Activated naive CD8-positive, alpha-beta T cell treated with anti-CD3 and anti-CD28 coated beads for 36 hours (primary cell): Measurements from ENCODE around the gene OOSP2. TPM values are rescaled to one million over a fixed set of nuclear protein-coding genes. Genes with fewer than 3 reads are reported as not detected.
"Not testable (repeated sequence)": the region's sequence is repeated elsewhere in the genome, so short reads cannot be mapped to it uniquely, and the experiment has no call there.

Experiments
- DNase-seq: peaks from one replicate; pipeline ENCODE4 v3.0.0; 2021
- H3K27ac Mint-ChIP-seq: one replicate; pipeline ENCODE4 v1.8.0; 2022; ENCODE audit warnings: mild to moderate bottlenecking, moderate library complexity, mixed read lengths
- H3K27me3 Mint-ChIP-seq: one replicate; pipeline ENCODE4 v1.8.0; 2022; ENCODE audit warnings: mild to moderate bottlenecking, mixed read lengths
- H3K36me3 Mint-ChIP-seq: one replicate; pipeline ENCODE4 v1.8.0; 2021; ENCODE audit warnings: mild to moderate bottlenecking, mixed read lengths
- H3K4me1 Mint-ChIP-seq: one replicate; pipeline ENCODE4 v1.8.0; 2021; ENCODE audit warnings: mixed read lengths
- H3K4me3 Mint-ChIP-seq: one replicate; pipeline ENCODE4 v1.8.0; 2022; ENCODE audit warnings: mild to moderate bottlenecking, moderate library complexity, mixed read lengths
- H3K9me3 Mint-ChIP-seq: one replicate; pipeline ENCODE4 v1.8.0; 2022; ENCODE audit warnings: mixed read lengths
- total RNA-seq, 2 experiments: library from RNA; stranded (reverse); gene quantifications; one replicate each; pipeline ENCODE4 v1.2.3, GENCODE V29; 2021

OOSP2 gene, protein sequence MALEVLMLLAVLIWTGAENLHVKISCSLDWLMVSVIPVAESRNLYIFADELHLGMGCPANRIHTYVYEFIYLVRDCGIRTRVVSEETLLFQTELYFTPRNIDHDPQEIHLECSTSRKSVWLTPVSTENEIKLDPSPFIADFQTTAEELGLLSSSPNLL
- total RNA-seq, result not detected

DNA sequence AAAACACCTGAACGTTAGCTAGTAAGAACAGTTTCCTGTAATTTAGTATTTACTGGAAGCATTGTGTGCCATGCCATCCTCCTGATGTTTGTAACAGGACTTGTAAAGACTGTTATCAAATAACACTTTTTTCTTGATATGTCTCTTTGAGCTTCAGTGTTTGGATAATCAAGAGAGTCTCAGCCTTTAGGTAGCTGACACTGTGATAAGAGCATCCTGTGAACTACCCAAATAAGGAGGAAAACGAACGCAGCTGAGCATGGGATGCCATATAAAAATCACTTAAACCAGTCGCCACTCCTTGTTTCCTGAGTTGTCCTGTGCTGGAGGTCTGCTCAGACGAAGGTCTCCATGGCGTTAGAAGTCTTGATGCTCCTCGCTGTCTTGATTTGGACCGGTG, at the start of gene OOSP2:
Gene OOSP2 (plus strand): TSS at position 301 of the 400 bp plus-strand sequence. CDS start 51 bp downstream, at position 352.
- H3K27ac Mint-ChIP-seq, result no peak within 1 kb of the TSS
- no peaks in the 10 kb centered on the region for H3K36me3 Mint-ChIP-seq
- H3K27me3 Mint-ChIP-seq, result peaks cover 5% of the 10 kb centered on the region
- no peak within 1 kb of the TSS for H3K4me3 Mint-ChIP-seq
- no peaks in the 10 kb centered on the region for H3K9me3 Mint-ChIP-seq
- no peak for DNase-seq
- no peaks in the 10 kb centered on the region for H3K4me1 Mint-ChIP-seq

DNA sequence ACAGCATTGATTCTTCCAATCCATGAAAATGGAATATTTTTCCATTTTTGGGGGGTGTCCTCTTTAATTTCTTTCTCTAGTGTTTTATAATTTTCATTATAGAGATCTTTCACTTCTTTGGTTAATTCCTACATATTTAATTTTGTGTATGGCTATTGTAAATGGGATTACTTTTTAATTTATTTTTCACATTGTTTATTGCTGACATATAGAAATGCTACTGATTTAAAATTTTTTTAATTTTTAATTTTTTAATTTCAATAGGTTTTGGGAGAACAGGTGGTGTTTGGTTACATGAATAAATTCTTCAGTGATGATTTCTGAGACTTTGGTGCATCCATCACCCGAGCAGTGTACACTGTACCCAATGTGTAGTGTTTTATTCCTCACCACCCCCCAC, 49.8 kb upstream of the OOSP2 start:
- Mint-ChIP-seq H3K36me3 (no peaks in the 10 kb centered on the region), H3K27me3 (peaks cover 23% of the 10 kb centered on the region), H3K4me3 (no peak overlapping the region)

DNA sequence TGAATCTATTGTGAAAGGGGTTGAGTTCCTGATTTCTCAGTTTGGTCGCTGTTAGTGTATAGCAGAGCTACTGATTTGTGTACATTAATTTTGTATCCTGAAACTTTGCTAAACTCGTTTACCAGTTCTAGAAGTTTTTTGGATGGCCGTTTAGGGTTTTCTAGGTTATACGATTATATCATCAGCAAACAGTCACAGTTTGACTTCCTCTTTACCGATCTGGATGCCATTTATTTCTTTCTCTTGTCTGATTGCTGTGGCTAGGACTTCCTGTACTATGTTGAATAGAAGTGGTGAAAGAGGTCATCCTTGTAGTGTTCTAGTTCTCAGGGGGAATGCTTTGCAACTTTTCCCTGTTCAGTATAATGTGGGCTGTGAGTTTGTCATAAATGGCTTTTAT, 47.8 kb upstream of the OOSP2 start:
- Mint-ChIP-seq H3K36me3 (no peaks in the 10 kb centered on the region), H3K27me3 (peaks cover 32% of the 10 kb centered on the region), H3K9me3 (peaks cover 24% of the 10 kb centered on the region), H3K4me1 (no peaks in the 10 kb centered on the region), H3K4me3 (no peak overlapping the region), H3K27ac (no peak overlapping the region)
- no peak for DNase-seq

More for the DNA sequence above, 49.8 kb upstream of the OOSP2 start:
- H3K4me1 Mint-ChIP-seq, result no peaks in the 10 kb centered on the region
- DNase-seq, result no peak
- H3K9me3 Mint-ChIP-seq, result peaks cover 26% of the 10 kb centered on the region
- H3K27ac Mint-ChIP-seq, result no peak overlapping the region

DNA sequence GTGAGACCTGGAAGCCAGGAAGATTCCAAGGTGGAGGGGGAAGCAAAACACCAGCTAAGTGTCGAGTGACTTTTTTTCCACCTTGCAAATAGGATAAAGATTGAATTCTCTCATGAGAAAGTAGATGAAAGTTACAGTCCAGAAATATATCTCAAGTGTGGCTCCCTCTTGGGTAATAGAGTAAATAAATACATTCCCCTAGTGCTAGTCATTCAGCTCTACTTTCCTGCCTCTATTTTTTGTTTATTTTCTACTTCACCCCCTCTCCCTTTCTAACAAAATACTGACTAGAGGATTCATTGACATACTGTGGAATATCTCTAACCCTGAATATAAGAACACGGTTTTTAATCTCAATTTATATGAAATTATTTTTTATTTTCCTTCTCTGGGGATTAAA, 42.4 kb upstream of the OOSP2 start:
- Mint-ChIP-seq H3K9me3 (no peaks in the 10 kb centered on the region), H3K4me3 (no peak overlapping the region), H3K36me3 (no peaks in the 10 kb centered on the region), H3K27ac (no peak overlapping the region), H3K27me3 (peaks cover 35% of the 10 kb centered on the region), H3K4me1 (no peaks in the 10 kb centered on the region)
- DNase-seq, result no peak

GRCh38 chr11:59999691-60000090, 40.5 kb upstream of the OOSP2 start:
- H3K4me1 Mint-ChIP-seq, result no peaks in the 10 kb centered on the region
- H3K9me3 Mint-ChIP-seq, result no peaks in the 10 kb centered on the region
- no peak overlapping the region for H3K27ac Mint-ChIP-seq
- no peak overlapping the region for H3K4me3 Mint-ChIP-seq
- H3K36me3 Mint-ChIP-seq, result no peaks in the 10 kb centered on the region
- H3K27me3 Mint-ChIP-seq, result peaks cover 20% of the 10 kb centered on the region
- no peak for DNase-seq

- no peak overlapping the region for H3K4me3 Mint-ChIP-seq
- H3K27me3 Mint-ChIP-seq, result peaks cover 12% of the 10 kb centered on the region
- no peaks in the 10 kb centered on the region for H3K4me1 Mint-ChIP-seq
- H3K36me3 Mint-ChIP-seq, result no peaks in the 10 kb centered on the region
- no peaks in the 10 kb centered on the region for H3K9me3 Mint-ChIP-seq
- DNase-seq, result no peak
- H3K27ac Mint-ChIP-seq, result no peak overlapping the region
Observed at GRCh38 chr11:60003729-60004128, 36.5 kb upstream of the OOSP2 start.

DNA sequence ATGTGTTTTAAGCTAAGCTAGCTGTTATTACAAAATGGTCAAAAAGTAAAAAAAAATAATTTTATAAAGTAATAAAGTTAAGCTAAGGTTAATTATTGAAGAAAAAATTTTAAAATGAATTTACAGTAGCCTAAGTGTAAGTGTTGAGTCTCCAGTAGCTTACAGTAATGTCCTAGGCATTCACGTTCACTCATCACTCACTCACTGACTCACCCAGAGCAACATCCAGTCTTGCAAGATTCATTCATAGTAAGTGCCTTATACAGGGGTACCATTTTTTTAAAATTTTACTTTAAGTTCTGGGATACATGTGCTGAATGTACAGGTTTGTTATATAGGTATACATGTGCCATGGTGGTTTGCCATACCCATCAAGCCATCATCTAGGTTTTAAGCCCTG, 34.8 kb upstream of the OOSP2 start:
- no peak for DNase-seq
- peaks cover 14% of the 10 kb centered on the region for H3K27me3 Mint-ChIP-seq
- no peaks in the 10 kb centered on the region for H3K4me1 Mint-ChIP-seq
- H3K36me3 Mint-ChIP-seq, result no peaks in the 10 kb centered on the region
- H3K27ac Mint-ChIP-seq, result no peak overlapping the region
- H3K4me3 Mint-ChIP-seq, result no peak overlapping the region
- H3K9me3 Mint-ChIP-seq, result no peaks in the 10 kb centered on the region

- Mint-ChIP-seq H3K27ac (no peak within 1 kb of the TSS), H3K36me3 (no peaks in the 10 kb centered on the region), H3K9me3 (no peaks in the 10 kb centered on the region), H3K4me3 (no peak within 1 kb of the TSS), H3K27me3 (peaks cover 9% of the 10 kb centered on the region), H3K4me1 (no peaks in the 10 kb centered on the region)
- no peak for DNase-seq
Observed at GRCh38 chr11:60016881-60017280, 23.3 kb upstream of the OOSP2 start, which contains the start of gene OOSP4B. OOSP4B (plus strand) TSS chr11:60017181.

DNA sequence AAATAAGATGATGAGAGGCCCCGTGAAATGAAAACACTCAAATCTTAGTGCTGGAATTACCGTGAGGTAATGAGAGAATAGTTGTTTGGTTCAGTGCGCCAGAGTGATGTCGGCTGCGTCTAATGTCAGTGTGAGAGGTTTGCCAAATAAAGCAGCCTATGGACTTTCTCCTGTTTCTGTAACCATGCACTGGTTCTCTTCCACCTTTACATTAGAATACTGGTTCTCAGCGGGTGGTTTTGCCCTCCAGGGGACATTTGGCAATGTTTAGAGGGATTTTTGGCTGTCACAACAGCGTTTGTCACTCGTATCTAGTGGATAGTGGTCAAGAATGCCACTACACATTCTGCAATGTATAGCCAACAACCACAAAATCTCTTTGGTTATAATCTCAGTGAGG, 22.2 kb upstream of the OOSP2 start:
- H3K4me1 Mint-ChIP-seq, result no peaks in the 10 kb centered on the region
- no peaks in the 10 kb centered on the region for H3K36me3 Mint-ChIP-seq
- H3K4me3 Mint-ChIP-seq, result no peak overlapping the region
- peaks cover 9% of the 10 kb centered on the region for H3K27me3 Mint-ChIP-seq
- H3K27ac Mint-ChIP-seq, result no peak overlapping the region
- no peaks in the 10 kb centered on the region for H3K9me3 Mint-ChIP-seq
- DNase-seq, result no peak

DNA sequence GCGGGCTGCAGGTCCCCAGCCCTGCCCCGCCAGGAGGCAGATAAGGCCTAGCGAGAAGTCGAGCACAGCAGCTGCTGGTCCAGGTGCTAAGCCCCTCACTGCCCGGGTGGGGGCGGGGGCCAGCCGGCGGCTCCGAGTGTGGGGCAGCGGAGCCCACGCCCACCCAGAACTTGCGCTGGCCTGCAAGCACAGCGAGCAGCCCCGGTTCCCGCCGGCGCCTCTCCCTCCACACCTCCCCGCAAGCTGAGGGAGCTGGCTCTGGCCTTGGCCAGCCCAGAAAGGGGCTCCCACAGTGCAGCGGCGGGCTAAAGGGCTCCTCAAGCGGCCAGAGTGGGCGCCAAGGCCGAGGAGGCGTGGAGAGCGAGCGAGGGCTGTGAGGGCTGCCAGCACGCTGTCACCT, 19.8 kb upstream of the OOSP2 start:
- H3K9me3 Mint-ChIP-seq, H3K4me3 Mint-ChIP-seq, H3K27ac Mint-ChIP-seq, H3K4me1 Mint-ChIP-seq, H3K36me3 Mint-ChIP-seq, DNase-seq, H3K27me3 Mint-ChIP-seq: not testable (repeated sequence)

- H3K9me3 Mint-ChIP-seq, result no peaks in the 10 kb centered on the region
- no peak overlapping the region for H3K27ac Mint-ChIP-seq
- no peak overlapping the region for H3K4me3 Mint-ChIP-seq
- no peak for DNase-seq
- peaks cover 12% of the 10 kb centered on the region for H3K27me3 Mint-ChIP-seq
- H3K4me1 Mint-ChIP-seq, result no peaks in the 10 kb centered on the region
- H3K36me3 Mint-ChIP-seq, result no peaks in the 10 kb centered on the region
Observed at GRCh38 chr11:60029015-60029632, 11.1 kb upstream of the OOSP2 start.

- H3K27ac Mint-ChIP-seq, H3K4me3 Mint-ChIP-seq, H3K9me3 Mint-ChIP-seq, H3K27me3 Mint-ChIP-seq, H3K4me1 Mint-ChIP-seq, H3K36me3 Mint-ChIP-seq, DNase-seq: not testable (repeated sequence)
Observed at GRCh38 chr11:60050422-60050821, 10.2 kb downstream of the OOSP2 start.

DNA sequence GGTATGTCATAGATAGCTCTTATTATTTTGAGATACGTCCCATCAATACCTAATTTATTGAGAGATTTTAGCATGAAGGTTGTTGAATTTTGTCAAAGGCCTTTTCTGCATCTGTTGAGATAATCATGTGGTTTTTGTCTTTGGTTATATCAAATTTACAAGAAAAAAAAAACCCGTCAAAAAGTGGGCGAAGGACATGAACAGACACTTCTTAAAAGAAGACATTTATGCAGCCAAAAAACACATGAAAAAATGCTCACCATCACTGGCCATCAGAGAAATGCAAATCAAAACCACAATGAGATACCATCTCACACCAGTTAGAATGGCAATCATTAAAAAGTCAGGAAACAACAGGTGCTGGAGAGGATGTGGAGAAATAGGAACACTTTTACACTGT, 10.6 kb downstream of the OOSP2 start:
- not testable (repeated sequence) for DNase-seq, H3K9me3 Mint-ChIP-seq, H3K4me3 Mint-ChIP-seq, H3K27me3 Mint-ChIP-seq, H3K27ac Mint-ChIP-seq, H3K36me3 Mint-ChIP-seq, H3K4me1 Mint-ChIP-seq

DNA sequence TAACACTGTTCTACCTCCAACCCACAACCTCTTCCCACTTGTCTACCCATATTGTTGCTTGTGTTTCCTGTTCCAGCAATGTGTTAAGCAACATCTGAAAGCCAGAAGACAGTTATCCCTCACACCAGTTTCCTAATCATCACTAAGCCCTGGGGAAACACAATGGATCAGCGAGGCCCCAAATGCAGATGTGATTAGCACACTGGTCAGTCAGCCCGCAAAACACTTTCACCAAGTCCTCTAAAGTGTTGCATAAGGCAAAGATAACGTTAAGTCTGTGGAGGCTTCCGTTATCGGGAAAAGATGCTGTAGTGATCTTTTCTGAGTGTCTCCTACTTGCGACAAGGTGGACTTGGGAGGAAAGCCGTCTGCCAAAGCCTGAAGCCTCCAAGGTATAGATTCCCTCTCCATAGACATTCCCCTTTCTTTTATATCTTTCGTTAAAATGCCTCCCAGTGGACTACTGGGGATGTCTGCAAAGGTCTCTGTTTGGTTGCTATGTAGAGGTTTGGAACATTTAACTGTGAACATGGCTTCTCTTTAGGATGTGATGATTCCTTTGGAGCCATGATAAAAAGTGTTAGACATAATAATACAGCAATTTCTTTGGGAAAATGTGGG, 16.2 kb downstream of the OOSP2 start, which contains the start of gene MS4A3:
Gene MS4A3 (plus strand): TSS at position 317 of the 621 bp plus-strand sequence. CDS start 4,496 bp downstream, outside the sequence.
- Mint-ChIP-seq H3K4me3 (no peak within 1 kb of the TSS), H3K27ac (no peak within 1 kb of the TSS), H3K36me3 (no peaks in the 10 kb centered on the region), H3K9me3 (no peaks in the 10 kb centered on the region), H3K4me1 (no peaks in the 10 kb centered on the region), H3K27me3 (peaks cover 25% of the 10 kb centered on the region)
- DNase-seq, result no peak

DNA sequence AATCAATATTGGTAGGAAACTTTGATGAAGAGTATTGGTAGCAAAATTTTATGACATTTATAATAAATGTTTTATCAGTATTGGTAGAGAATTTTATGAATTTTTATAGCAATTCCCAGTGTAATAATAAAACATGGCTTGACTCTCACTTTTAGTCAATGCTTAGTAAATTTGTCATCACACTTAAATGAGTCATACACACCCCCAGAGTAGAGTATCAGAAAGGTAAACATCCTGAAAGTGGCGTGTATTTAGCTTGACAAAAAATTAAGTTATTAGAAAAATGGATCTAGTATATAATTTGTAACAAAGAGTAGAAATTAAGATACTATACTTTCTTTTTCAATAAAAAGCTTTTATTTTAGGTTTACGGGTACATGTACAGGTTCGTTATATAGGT, 18.8 kb downstream of the OOSP2 start:
- H3K4me3 Mint-ChIP-seq, result no peak overlapping the region
- peaks cover 25% of the 10 kb centered on the region for H3K27me3 Mint-ChIP-seq
- H3K36me3 Mint-ChIP-seq, result no peaks in the 10 kb centered on the region
- H3K4me1 Mint-ChIP-seq, result no peaks in the 10 kb centered on the region
- no peaks in the 10 kb centered on the region for H3K9me3 Mint-ChIP-seq
- H3K27ac Mint-ChIP-seq, result no peak overlapping the region
- no peak for DNase-seq
